Measurements from ENCODE around the gene COX6A1. TPM values are rescaled to one million over a fixed set of nuclear protein-coding genes. Genes with fewer than 3 reads are reported as not detected.
"Not testable (repeated sequence)": the region's sequence is repeated elsewhere in the genome, so short reads cannot be mapped to it uniquely, and the experiment has no call there.

Gene COX6A1
- polyA plus RNA-seq, 1 donor: 96.9 TPM

- no peak for DNase-seq (ENCODE audit: low read depth)
These were observed 9.2 kb upstream of the COX6A1 start for GRCh38 chr12:120428597-120429229.

- no peak for DNase-seq (ENCODE audit: low read depth)
These were observed 8.5 kb upstream of the COX6A1 start for GRCh38 chr12:120429368-120429767.

- DNase-seq (ENCODE audit: low read depth): no peak
These were observed 5.0 kb upstream of the COX6A1 start for GRCh38 chr12:120432772-120433525.

- no peak for DNase-seq (ENCODE audit: low read depth)
These were observed 734 bp downstream of the COX6A1 start for GRCh38 chr12:120438495-120439198.

DNA sequence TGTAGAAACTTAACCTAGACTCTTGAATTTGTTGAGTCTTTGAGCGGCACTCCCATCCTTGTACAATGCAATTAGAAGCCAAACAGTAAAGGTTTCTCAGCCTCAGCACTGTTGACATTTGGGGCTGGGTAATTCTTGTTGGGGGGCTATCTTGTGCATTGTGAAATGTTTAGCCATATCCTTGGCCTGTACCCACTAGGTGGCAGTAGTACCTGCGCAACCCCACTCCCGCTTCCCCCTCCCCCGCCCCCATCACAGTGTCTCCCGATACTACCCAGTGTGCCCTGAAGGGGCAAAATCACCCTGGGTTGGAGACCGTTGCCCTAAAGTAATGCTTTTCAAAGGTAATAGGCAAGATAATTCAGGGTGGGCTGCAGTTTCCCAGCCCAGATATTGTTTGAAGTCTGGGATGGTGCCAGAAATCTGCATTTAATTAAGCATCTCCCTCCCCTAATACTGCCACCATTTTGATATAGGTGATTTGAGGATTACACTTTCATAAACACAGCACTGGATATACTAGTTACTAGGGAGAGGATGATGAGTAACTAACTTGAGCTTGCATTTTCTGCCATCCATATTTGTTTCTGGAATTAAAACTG, 1.8 kb downstream of the COX6A1 start:
- no peak for DNase-seq (ENCODE audit: low read depth)

DNA sequence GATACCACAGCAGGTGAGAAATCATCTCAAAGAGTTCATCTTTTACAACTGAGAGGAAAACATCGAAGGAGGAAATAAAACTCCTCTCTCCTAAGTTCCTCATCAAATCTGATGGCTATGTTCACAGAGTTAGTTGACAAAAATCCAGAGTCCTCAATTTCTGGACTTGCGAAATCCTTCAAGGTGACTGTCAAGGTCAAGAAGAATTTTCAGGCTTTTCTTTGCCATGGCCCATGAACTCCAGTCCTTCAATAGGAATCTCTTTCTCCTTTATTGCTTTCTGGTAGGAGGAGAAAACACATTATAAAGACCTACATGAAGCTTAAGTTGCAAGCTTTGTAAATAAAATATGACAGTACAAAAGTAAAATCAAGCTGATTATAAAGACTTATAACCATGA, 6.8 kb downstream of the COX6A1 start:
- DNase-seq (ENCODE audit: low read depth): no peak

DNA sequence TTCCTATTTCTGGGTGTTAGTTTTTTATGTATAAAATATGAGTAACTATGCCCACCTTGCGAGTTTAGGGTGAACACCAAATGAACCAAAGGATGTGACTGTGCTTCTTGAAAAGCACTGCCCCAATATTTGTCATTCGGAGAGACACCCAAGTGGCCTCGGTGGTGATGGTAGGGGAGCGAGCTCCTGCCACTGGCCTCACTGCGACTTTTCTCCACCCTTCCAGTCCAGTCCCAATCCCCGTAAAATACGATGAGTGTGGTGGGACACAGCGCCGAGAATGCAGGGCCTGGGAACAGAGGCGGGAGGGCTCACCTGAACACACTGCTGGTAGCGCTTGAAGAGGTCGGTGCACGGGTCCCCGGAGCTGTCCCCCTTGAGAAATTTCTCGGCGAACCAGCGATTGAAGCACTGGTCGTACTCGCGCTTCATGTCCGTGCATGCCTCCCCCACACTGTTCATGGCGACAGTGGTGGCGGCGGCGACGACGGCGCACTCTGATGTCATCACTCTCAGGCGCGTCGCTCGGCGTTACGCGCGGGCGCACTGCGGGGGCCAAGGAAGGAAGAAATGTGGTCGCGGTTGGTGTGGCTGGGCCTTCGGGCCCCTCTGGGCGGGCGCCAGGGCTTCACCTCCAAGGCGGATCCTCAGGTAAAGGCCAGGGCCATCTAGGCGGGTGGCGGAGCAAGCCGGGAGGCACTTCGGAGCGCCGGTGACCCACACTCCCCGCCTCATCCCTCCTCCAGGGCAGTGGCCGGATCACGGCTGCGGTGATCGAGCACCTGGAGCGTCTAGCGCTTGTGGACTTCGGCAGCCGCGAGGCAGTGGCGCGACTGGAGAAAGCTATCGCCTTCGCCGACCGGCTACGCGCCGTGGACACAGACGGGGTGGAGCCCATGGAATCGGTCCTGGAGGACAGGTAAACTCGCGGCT, 8.3 kb downstream of the COX6A1 start, which contains the start of the genes GATC and TRIAP1:
GATC (plus strand) TSS at position 534 of the 933 bp plus-strand sequence; CDS start at position 571, 37 bp downstream.
TRIAP1 (minus strand) TSS at position 474 of the 933 bp plus-strand sequence; CDS start at position 462, 12 bp downstream.
- peak; percentile 54 for DNase-seq (ENCODE audit: low read depth)

DNA sequence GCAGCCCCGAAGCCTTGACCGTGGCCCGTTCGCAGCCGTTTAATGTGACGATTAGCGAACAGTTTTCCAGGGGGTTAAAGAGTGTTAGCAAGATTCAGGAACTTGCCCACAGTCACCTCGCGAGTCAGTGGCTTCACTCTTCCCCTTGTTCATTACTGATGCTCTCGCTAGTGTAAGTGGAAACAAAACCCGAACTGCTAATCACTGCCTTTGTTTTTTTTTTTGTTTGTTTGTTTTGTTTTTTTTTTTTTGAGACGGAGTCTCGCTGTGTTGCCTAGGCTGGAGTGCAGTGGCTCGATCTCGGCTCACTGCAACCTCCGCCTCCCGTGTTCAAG, 8.9 kb downstream of the COX6A1 start:
- not testable (repeated sequence) for DNase-seq (ENCODE audit: low read depth)

- no peak for DNase-seq (ENCODE audit: low read depth)
These were observed 10.1 kb downstream of the COX6A1 start for GRCh38 chr12:120447992-120448391.

DNA sequence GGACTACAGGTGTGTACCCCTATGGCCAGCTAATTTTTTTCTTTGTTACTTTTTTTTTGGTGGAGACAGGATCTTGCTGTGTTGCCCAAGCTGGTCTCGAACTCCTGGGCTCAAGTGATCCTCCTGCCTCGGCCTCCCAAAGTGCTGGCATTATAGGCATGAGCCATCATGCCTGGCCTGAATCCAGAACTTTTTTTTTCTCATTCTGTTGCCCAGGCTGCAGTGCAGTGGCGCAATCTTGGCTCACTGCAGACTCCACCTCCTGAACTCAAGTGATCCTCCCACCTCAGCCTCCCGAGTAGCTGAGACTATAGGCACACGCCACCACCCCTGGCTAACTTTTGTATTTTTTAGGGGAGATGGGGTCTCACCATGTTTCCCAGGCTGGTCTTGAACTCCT, 14.6 kb downstream of the COX6A1 start:
- not testable (repeated sequence) for DNase-seq (ENCODE audit: low read depth)

GRCh38 chr12:120453060-120453750, 15.3 kb downstream of the COX6A1 start:
- no peak for DNase-seq (ENCODE audit: low read depth)

DNA sequence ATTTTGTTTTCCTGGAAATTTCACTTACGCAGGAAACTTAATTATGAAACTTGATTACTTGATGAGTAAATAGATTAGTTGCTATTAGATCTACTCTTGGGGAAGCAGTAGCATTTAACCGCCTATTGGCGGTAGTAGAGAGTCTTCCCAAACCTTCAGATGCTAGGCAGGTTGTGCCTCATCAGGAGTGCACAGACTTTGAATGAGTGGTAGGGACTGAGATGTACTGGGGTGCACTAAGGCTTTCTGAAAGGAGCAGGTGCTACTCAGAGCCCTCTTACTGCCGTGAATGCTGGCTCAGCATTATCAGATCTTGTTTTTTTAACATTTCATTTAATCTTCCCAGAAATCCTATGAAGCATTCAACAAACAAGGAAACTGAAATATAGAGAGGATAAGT, 16.1 kb downstream of the COX6A1 start:
- no peak for DNase-seq (ENCODE audit: low read depth)

DNA sequence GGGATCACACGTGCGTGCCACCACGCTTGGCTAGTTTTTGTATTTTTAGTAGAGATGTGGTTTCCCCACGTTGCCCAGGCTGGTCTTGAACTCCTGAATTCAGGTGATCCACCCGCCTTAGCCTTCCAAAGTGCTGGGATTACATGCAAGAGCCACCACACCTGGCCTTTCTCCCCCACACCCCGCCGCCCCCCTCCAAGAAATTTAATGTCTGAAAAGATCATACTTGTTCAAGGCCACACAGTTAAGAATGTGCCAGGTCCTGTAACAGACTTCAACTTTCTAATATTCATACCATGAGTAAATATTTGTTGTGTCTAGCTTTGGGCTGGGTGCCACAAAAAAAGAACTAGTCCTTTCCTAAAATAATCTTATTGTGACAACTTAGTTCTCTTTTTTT, 17.4 kb downstream of the COX6A1 start:
- DNase-seq (ENCODE audit: low read depth): no peak

GRCh38 chr12:120457133-120457532, 19.2 kb downstream of the COX6A1 start:
- no peak for DNase-seq (ENCODE audit: low read depth)

DNA sequence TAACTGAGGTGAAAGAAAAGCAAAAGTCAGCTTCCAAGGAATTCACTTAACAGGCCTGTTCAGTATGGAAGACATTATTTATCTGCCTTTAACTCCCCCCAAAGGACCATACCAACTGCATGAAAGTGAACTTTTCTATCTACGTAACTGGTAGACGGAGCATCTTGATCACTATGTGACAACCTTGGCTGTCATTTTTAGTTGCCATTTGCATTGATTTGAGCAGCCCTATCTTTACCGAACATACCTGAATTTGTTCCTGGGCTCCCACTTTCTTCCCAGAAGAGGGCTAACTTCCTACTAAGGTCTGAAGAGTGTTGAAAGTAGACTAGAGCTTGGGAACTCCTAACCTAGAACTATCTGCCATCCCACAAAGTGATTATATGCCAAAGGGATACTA, 22.2 kb downstream of the COX6A1 start:
- no peak for DNase-seq (ENCODE audit: low read depth)

GRCh38 chr12:120462099-120462640, 24.3 kb downstream of the COX6A1 start:
- DNase-seq (ENCODE audit: low read depth): no peak

DNA sequence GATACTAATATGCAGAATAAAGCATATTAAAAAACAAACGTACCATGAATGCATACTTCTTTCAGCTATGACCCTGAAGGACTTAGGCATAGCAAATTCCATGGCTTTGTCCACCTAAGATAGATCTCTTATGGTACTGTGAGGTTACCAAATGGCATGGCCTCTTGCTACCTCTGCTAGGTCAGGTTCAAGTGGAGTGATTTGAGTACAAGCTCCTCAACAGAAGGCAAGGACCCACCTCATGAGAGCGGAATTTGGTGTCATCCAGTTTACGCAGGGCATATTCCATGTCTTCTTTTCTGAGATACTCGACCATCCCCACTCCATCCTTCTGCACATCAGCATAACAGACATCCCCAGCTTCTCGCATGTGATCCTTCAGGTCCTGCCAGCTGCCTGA, 25.8 kb downstream of the COX6A1 start:
- no peak for DNase-seq (ENCODE audit: low read depth)

DNA sequence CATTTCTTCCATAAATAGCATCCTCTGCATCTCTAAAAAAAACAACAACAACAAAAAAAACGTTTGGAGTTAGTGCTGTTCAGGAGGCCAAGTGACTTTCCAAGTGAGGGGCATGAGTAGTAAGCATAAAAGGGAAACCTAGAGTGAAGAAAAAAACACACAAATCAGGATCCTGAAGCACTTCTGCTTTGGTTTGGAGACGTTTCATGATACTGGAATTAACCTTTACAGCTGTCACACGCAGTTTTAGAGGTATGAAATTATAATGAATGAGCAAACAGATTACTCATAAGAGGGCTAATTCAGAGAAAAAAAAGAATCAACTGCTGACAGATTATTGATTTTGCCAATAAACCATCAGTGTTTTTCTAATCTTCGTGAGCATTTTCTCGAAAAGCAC, 27.8 kb downstream of the COX6A1 start:
- DNase-seq (ENCODE audit: low read depth): no peak

- no peak for DNase-seq (ENCODE audit: low read depth)
These were observed 28.8 kb downstream of the COX6A1 start for GRCh38 chr12:120466560-120467315.
